IPS DF 4.7 (cell line): ENCODE measurements around the gene SPTLC3.

Source experiments
- DNase-seq: peaks from one replicate; pipeline ENCODE4 v3.0.0-alpha.2; 2013; ENCODE audit warnings: low spot score; ENCODE audit errors: extremely low read depth

Gene SPTLC3

GRCh38 chr20:13130707-13131103, 121.9 kb downstream of the SPTLC3 start:
- no peak for DNase-seq

GRCh38 chr20:13131688-13132087, 122.9 kb downstream of the SPTLC3 start:
- no peak for DNase-seq

- no peak for DNase-seq
Observed at GRCh38 chr20:13139459-13140150, 130.8 kb downstream of the SPTLC3 start.

- no peak for DNase-seq
Observed at GRCh38 chr20:13140201-13140600, 131.4 kb downstream of the SPTLC3 start.

GRCh38 chr20:13140775-13141174, 132.0 kb downstream of the SPTLC3 start:
- DNase-seq, result no peak

GRCh38 chr20:13141546-13141945, 132.8 kb downstream of the SPTLC3 start:
- DNase-seq, result no peak

GRCh38 chr20:13142143-13142542, 133.4 kb downstream of the SPTLC3 start:
- no peak for DNase-seq

GRCh38 chr20:13147071-13147963, 138.5 kb downstream of the SPTLC3 start:
- no peak for DNase-seq

- DNase-seq, result no peak
Observed at GRCh38 chr20:13147971-13148370, 139.2 kb downstream of the SPTLC3 start.

GRCh38 chr20:13148402-13148801, 139.6 kb downstream of the SPTLC3 start:
- DNase-seq, result no peak

- no peak for DNase-seq
Observed at GRCh38 chr20:13148961-13149360, 140.2 kb downstream of the SPTLC3 start.

- DNase-seq, result no peak
Observed at GRCh38 chr20:13149371-13150105, 140.8 kb downstream of the SPTLC3 start.

GRCh38 chr20:13158369-13158768, 149.6 kb downstream of the SPTLC3 start:
- DNase-seq, result no peak

- no peak for DNase-seq
Observed at GRCh38 chr20:13159889-13160288, 151.1 kb downstream of the SPTLC3 start.

- DNase-seq, result no peak
Observed at GRCh38 chr20:13165203-13165602, 156.4 kb downstream of the SPTLC3 start.

GRCh38 chr20:13166011-13166410, 157.2 kb downstream of the SPTLC3 start:
- DNase-seq, result no peak

- no peak for DNase-seq
Observed at GRCh38 chr20:13166437-13166836, 157.7 kb downstream of the SPTLC3 start.

GRCh38 chr20:13169086-13169485, 160.3 kb downstream of the SPTLC3 start:
- DNase-seq, result no peak

GRCh38 chr20:13170771-13171170, 162.0 kb downstream of the SPTLC3 start:
- no peak for DNase-seq

- DNase-seq, result no peak
Observed at GRCh38 chr20:13173201-13173600, 164.4 kb downstream of the SPTLC3 start.

- no peak for DNase-seq
Observed at GRCh38 chr20:13174402-13174801, 165.6 kb downstream of the SPTLC3 start.
